Measurements from ENCODE around the gene ITGA11.

The ITGA11 gene

GRCh38 chr15:68432441-68433064 is 590 bp upstream of the ITGA11 start:
- no peak for TF ChIP-seq CTCF (IDR thresholded peaks at IDR 0.05; ENCODE audit: low read depth, low read length, missing control alignments)
- DNase-seq (ENCODE audit: low read depth): no peak
- H3K4me3 ChIP-seq (ENCODE audit: low read depth, low read length): no peak overlapping the region

- TF ChIP-seq CTCF (IDR thresholded peaks at IDR 0.05; ENCODE audit: low read depth, low read length, missing control alignments): no peak
- no peak overlapping the region for H3K4me3 ChIP-seq (ENCODE audit: low read depth, low read length)
- no peak for DNase-seq (ENCODE audit: low read depth)
Observed at GRCh38 chr15:68431037-68431791, 749 bp downstream of the ITGA11 start.

GRCh38 chr15:68430471-68431036 is 1.4 kb downstream of the ITGA11 start:
- DNase-seq (ENCODE audit: low read depth): no peak
- no peak overlapping the region for H3K4me3 ChIP-seq (ENCODE audit: low read depth, low read length)
- TF ChIP-seq CTCF (IDR thresholded peaks at IDR 0.05; ENCODE audit: low read depth, low read length, missing control alignments): no peak

GRCh38 chr15:68429691-68430470 is 2.1 kb downstream of the ITGA11 start:
- no peak for DNase-seq (ENCODE audit: low read depth)
- H3K4me3 ChIP-seq (ENCODE audit: low read depth, low read length): no peak overlapping the region
- TF ChIP-seq CTCF (IDR thresholded peaks at IDR 0.05; ENCODE audit: low read depth, low read length, missing control alignments): no peak

- no peak for TF ChIP-seq CTCF (IDR thresholded peaks at IDR 0.05; ENCODE audit: low read depth, low read length, missing control alignments)
- H3K4me3 ChIP-seq (ENCODE audit: low read depth, low read length): no peak overlapping the region
- no peak for DNase-seq (ENCODE audit: low read depth)
Observed at GRCh38 chr15:68428431-68428940, 3.5 kb downstream of the ITGA11 start.

- no peak for TF ChIP-seq CTCF (IDR thresholded peaks at IDR 0.05; ENCODE audit: low read depth, low read length, missing control alignments)
- H3K4me3 ChIP-seq (ENCODE audit: low read depth, low read length): no peak overlapping the region
- no peak for DNase-seq (ENCODE audit: low read depth)
Observed at GRCh38 chr15:68427963-68428362, 4.0 kb downstream of the ITGA11 start.

Measured in GM12864 (cell line).